Measurements from ENCODE around the gene SYNE2. TPM values are rescaled to one million over a fixed set of nuclear protein-coding genes. Genes with fewer than 3 reads are reported as not detected.
A peak's percentile ranks its signal among the peaks of the same experiment; 100 is the strongest.
"Not testable (repeated sequence)": the region's sequence is repeated elsewhere in the genome, so short reads cannot be mapped to it uniquely, and the experiment has no call there.

Gene SYNE2
- total RNA-seq (ENCODE audit: low replicate concordance): 25.8 and 42.9 TPM in 2 replicates

GRCh38 chr14:63852817-63853731, at the start of gene SYNE2:
TSS of gene SYNE2 (plus strand) at chr14:63853004. CDS start at chr14:63909149, 56,145 bp downstream.
- H3K4me3 ChIP-seq (ENCODE audit: low read depth, low read length): peak within 1 kb of the TSS; percentile 71
- peak; percentile 14 for TF ChIP-seq CTCF (IDR thresholded peaks at IDR 0.05; ENCODE audit: insufficient read depth, low read length)
- peak; percentile 65 for DNase-seq (ENCODE audit: low read depth)

GRCh38 chr14:63803221-63803791, 49.5 kb upstream of the SYNE2 start:
- not testable (repeated sequence) for H3K4me3 ChIP-seq (ENCODE audit: low read depth, low read length); DNase-seq (ENCODE audit: low read depth)

- DNase-seq (ENCODE audit: low read depth): not testable (repeated sequence)
Observed at GRCh38 chr14:63806064-63806463, 46.7 kb upstream of the SYNE2 start.

GRCh38 chr14:63811692-63812091, 41.1 kb upstream of the SYNE2 start:
- H3K4me3 ChIP-seq (ENCODE audit: low read depth, low read length); DNase-seq (ENCODE audit: low read depth): not testable (repeated sequence)

More at GRCh38 chr14:63806064-63806463, 46.7 kb upstream of the SYNE2 start:
- not testable (repeated sequence) for H3K4me3 ChIP-seq (ENCODE audit: low read depth, low read length)

- no peak for TF ChIP-seq CTCF (IDR thresholded peaks at IDR 0.05; ENCODE audit: insufficient read depth, low read length)
- no peak for DNase-seq (ENCODE audit: low read depth)
- H3K4me3 ChIP-seq (ENCODE audit: low read depth, low read length): no peak overlapping the region
Observed at GRCh38 chr14:63833728-63834127, 19.1 kb upstream of the SYNE2 start.

GRCh38 chr14:63840981-63841380, 11.8 kb upstream of the SYNE2 start:
- no peak overlapping the region for H3K4me3 ChIP-seq (ENCODE audit: low read depth, low read length)
- no peak for DNase-seq (ENCODE audit: low read depth)
- TF ChIP-seq CTCF (IDR thresholded peaks at IDR 0.05; ENCODE audit: insufficient read depth, low read length): peak; percentile 16

GRCh38 chr14:63843796-63844195, 9.0 kb upstream of the SYNE2 start:
- H3K4me3 ChIP-seq (ENCODE audit: low read depth, low read length): no peak overlapping the region
- TF ChIP-seq CTCF (IDR thresholded peaks at IDR 0.05; ENCODE audit: insufficient read depth, low read length): no peak
- DNase-seq (ENCODE audit: low read depth): no peak

GRCh38 chr14:63848890-63849289, 3.9 kb upstream of the SYNE2 start:
- no peak for TF ChIP-seq CTCF (IDR thresholded peaks at IDR 0.05; ENCODE audit: insufficient read depth, low read length)

More at GRCh38 chr14:63848890-63849289, 3.9 kb upstream of the SYNE2 start:
- DNase-seq (ENCODE audit: low read depth): peak; percentile 68
- H3K4me3 ChIP-seq (ENCODE audit: low read depth, low read length): no peak overlapping the region
